DOHH2 (cell line): ENCODE measurements around the gene ASMTL.

ENCODE experiments used
- EZH2phosphoT487 ChIP-seq: fragments of 200-600 bp; sonication (generic); IDR thresholded peaks from 2 replicates; pipeline ENCODE4 v1.6.1; 2017; ENCODE audit warnings: borderline replicate concordance, mild to moderate bottlenecking, antibody characterized with exemption, low read length, moderate library complexity, mixed read lengths
- TF ChIP-seq, protein P1 (sequence below): fragments of 200-600 bp; sonication (generic); IDR thresholded peaks from one replicate; pipeline ENCODE4 v1.5.1; 2014; ENCODE audit warnings: antibody characterized with exemption, mild to moderate bottlenecking, low read depth, low read length; ENCODE audit not compliant: poor library complexity, severe bottlenecking

GRCh38 chrX:1397441-1398270, 55.1 kb downstream of the ASMTL start:
- TF ChIP-seq, protein P1, sequence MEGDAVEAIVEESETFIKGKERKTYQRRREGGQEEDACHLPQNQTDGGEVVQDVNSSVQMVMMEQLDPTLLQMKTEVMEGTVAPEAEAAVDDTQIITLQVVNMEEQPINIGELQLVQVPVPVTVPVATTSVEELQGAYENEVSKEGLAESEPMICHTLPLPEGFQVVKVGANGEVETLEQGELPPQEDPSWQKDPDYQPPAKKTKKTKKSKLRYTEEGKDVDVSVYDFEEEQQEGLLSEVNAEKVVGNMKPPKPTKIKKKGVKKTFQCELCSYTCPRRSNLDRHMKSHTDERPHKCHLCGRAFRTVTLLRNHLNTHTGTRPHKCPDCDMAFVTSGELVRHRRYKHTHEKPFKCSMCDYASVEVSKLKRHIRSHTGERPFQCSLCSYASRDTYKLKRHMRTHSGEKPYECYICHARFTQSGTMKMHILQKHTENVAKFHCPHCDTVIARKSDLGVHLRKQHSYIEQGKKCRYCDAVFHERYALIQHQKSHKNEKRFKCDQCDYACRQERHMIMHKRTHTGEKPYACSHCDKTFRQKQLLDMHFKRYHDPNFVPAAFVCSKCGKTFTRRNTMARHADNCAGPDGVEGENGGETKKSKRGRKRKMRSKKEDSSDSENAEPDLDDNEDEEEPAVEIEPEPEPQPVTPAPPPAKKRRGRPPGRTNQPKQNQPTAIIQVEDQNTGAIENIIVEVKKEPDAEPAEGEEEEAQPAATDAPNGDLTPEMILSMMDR, result no peak
- no peak for TF ChIP-seq EZH2phosphoT487
